Mesendoderm (in vitro differentiated cells): ENCODE results near the gene ARHGAP22.
A peak's percentile ranks its signal among the peaks of the same experiment; 100 is the strongest.

Experiments
- DNase-seq: peaks from one replicate; pipeline ENCODE4 v3.0.0; 2013
- H2AK5ac ChIP-seq: 2 replicates; pipeline ENCODE4 v1.6.1; 2013; ENCODE audit warnings: low read length, inconsistent platforms
- H2BK120ac ChIP-seq: 2 replicates; pipeline ENCODE4 v1.6.1; 2013; ENCODE audit warnings: low read depth, mild to moderate bottlenecking, low read length, moderate library complexity, mixed read lengths
- H2BK15ac ChIP-seq: replicated peaks from 2 replicates; pipeline ENCODE4 v1.6.1; 2013; ENCODE audit warnings: low read depth, mild to moderate bottlenecking, moderate library complexity
- H2BK5ac ChIP-seq: 2 replicates; pipeline ENCODE4 v1.6.1; 2013; ENCODE audit warnings: low read length, inconsistent platforms
- H3K18ac ChIP-seq: 2 replicates; pipeline ENCODE4 v1.6.1; 2013; ENCODE audit warnings: mild to moderate bottlenecking, low read length, mixed read lengths
- H3K23ac ChIP-seq: one replicate; pipeline ENCODE4 v1.6.1; 2013; ENCODE audit warnings: low read length
- H3K27ac ChIP-seq: 2 replicates; pipeline ENCODE4 v1.5.1; 2013; ENCODE audit warnings: low read depth, mild to moderate bottlenecking, inconsistent platforms, low read length, moderate library complexity
- H3K27me3 ChIP-seq: 2 replicates; pipeline ENCODE4 v1.6.1; 2013; ENCODE audit warnings: low read length, control low read depth, mild to moderate bottlenecking, inconsistent platforms; ENCODE audit not compliant: insufficient read depth, poor library complexity
- H3K36me3 ChIP-seq: 2 replicates; pipeline ENCODE4 v1.6.1; 2013; ENCODE audit warnings: low read length, inconsistent platforms; ENCODE audit not compliant: control insufficient read depth, insufficient read depth
- H3K4ac ChIP-seq: one replicate; pipeline ENCODE4 v1.6.1; 2013; ENCODE audit warnings: low read depth, mild to moderate bottlenecking, low read length, moderate library complexity
- H3K4me1 ChIP-seq: 2 replicates; pipeline ENCODE4 v1.6.1; 2013; ENCODE audit warnings: low read depth, low read length, inconsistent platforms; ENCODE audit not compliant: control insufficient read depth
- H3K4me2 ChIP-seq: 2 replicates; pipeline ENCODE4 v1.6.1; 2013; ENCODE audit warnings: low read length
- H3K4me3 ChIP-seq: 2 replicates; pipeline ENCODE4 v1.5.1; 2013; ENCODE audit warnings: mild to moderate bottlenecking, low read length
- H3K56ac ChIP-seq: one replicate; pipeline ENCODE4 v1.6.1; 2013; ENCODE audit warnings: low read length
- H3K79me1 ChIP-seq: 2 replicates; pipeline ENCODE4 v1.6.1; 2013; ENCODE audit warnings: low read length, inconsistent platforms
- H3K79me2 ChIP-seq: 2 replicates; pipeline ENCODE4 v1.6.1; 2013; ENCODE audit warnings: mild to moderate bottlenecking, low read length; ENCODE audit not compliant: control insufficient read depth, insufficient read depth
- H3K9ac ChIP-seq: 2 replicates; pipeline ENCODE4 v1.6.1; 2013; ENCODE audit warnings: low read length, inconsistent platforms
- H4K5ac ChIP-seq: one replicate; pipeline ENCODE4 v1.6.1; 2013; ENCODE audit warnings: low read length
- H4K8ac ChIP-seq: one replicate; pipeline ENCODE4 v1.6.1; 2013; ENCODE audit warnings: low read depth, mild to moderate bottlenecking, control low read depth, low read length, moderate library complexity
- WGBS: extraction: QIAGEN DNeasy Blood & Tissue Kit; methylation state at CpG from one replicate; pipeline ENCODE4 v1.1.7; 2013; ENCODE audit warnings: low lambda C conversion rate, missing lambda C conversion rate; ENCODE audit not compliant: insufficient coverage; ENCODE audit errors: extremely low coverage; 5-methylcytosine and 5-hydroxymethylcytosine counted together

Gene ARHGAP22

DNA sequence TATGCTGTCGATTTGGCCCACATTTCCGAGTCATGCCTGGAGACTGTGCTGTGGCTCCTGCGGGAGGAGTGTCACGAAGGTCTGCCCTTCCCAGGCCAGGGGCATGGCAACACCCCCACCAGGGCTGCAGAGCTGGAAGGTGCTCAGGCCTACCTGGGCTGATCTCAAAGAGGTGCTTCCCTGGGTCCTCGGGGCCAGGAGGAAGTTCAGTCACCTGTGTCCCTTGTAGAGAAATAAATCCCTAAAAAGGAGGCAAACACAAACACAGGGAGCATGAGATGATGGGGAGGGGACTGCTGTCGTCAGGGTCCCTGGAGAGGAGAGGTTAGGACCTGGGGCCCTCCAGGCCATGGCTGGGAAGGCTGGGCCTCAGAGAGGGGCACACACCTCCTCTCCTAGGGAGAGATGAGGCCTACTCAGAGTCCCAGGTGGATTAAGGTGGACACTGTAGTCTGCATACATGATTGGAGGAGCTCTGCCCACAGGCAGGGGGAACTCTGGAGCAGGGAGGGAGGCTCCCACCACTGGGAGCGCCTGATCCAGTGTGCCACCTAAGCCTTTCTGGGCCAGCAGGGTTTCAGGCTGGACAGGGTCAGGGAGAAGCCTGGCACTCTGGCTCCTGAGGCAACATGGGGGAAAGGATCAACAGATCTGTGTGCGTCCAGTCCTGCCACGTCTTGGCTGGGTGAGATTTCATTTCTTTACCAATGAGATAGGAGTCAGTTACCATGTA is 49.4 kb downstream of the ARHGAP22 start:
- H3K18ac ChIP-seq: no peak overlapping the region
- no CpG with 5 or more reads among the region's 9 CpGs for WGBS

DNA sequence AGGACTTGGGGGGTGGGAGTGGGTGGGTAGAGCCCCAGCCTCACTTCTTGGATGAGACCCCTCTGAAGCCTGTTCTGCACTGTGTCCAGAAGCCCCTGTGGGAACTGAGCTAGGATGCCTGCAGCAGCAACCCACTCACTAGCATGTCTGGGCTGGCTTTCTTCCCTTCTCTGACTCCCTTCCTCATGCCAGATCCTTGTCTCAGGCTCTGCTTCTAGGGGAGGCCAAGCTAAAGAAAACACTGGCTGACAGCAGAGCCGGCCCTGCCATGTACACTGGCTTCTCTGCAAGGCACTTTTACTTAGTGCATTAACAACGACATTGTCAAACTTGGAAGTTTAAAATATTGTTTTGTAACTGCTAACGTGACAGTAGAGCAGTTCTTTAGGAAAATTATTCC is 50.2 kb downstream of the ARHGAP22 start:
- Histone ChIP-seq H3K4me1 (no peaks in the 10 kb centered on the region), H2BK5ac (no peak overlapping the region), H2AK5ac (no peak overlapping the region), H3K27ac (no peak overlapping the region), H3K4me3 (no peak overlapping the region), H4K8ac (no peak overlapping the region), H3K18ac (no peak overlapping the region), H3K4ac (no peak overlapping the region), H2BK120ac (no peak overlapping the region), H3K27me3 (no peaks in the 10 kb centered on the region), H3K79me1 (no peaks in the 10 kb centered on the region), H3K23ac (no peak overlapping the region), H4K5ac (no peak overlapping the region), H3K79me2 (no peaks in the 10 kb centered on the region), H3K9ac (no peak overlapping the region), H3K56ac (no peak overlapping the region), H3K4me2 (no peak overlapping the region), H2BK15ac (no peak overlapping the region), H3K36me3 (no peaks in the 10 kb centered on the region)
- no CpG with 5 or more reads among the region's 3 CpGs for WGBS
- DNase-seq: no peak

More for the DNA sequence above, 49.4 kb downstream of the ARHGAP22 start:
- Histone ChIP-seq H3K4ac (no peak overlapping the region), H3K27me3 (no peaks in the 10 kb centered on the region), H3K4me2 (no peak overlapping the region), H3K4me3 (no peak overlapping the region), H3K4me1 (no peaks in the 10 kb centered on the region), H4K8ac (no peak overlapping the region), H3K79me1 (no peaks in the 10 kb centered on the region), H2AK5ac (no peak overlapping the region), H3K79me2 (no peaks in the 10 kb centered on the region), H2BK15ac (no peak overlapping the region), H2BK120ac (no peak overlapping the region), H3K36me3 (no peaks in the 10 kb centered on the region), H2BK5ac (no peak overlapping the region), H3K9ac (no peak overlapping the region), H3K27ac (no peak overlapping the region), H3K56ac (no peak overlapping the region), H4K5ac (no peak overlapping the region), H3K23ac (no peak overlapping the region)
- DNase-seq: no peak

DNA sequence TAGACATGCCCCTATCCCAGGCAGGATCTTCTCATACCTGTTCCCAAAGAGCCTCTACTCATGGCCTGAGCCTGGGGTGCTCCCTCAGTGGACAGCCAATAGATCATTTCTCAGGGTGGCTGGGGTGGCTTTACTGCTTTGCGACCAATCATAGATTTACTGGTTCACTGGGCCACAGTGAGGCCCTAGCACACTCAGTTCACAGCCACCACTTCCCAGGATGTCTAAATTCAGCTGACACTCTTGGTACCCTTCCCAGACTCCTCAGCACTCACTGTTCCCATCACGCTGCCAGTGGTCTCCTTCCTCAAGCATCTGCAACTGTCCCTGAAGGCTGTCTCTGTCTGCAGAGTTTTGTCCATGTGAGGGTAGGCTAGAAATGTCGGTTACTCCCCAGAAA is 50.6 kb downstream of the ARHGAP22 start:
- Histone ChIP-seq H3K4me1 (no peaks in the 10 kb centered on the region), H3K79me2 (no peaks in the 10 kb centered on the region), H2BK120ac (no peak overlapping the region), H3K79me1 (no peaks in the 10 kb centered on the region), H3K27me3 (no peaks in the 10 kb centered on the region), H3K27ac (no peak overlapping the region), H3K56ac (no peak overlapping the region), H3K4me3 (no peak overlapping the region), H3K9ac (no peak overlapping the region), H3K36me3 (no peaks in the 10 kb centered on the region), H3K4me2 (no peak overlapping the region), H2BK5ac (no peak overlapping the region), H4K8ac (no peak overlapping the region), H3K23ac (no peak overlapping the region), H2BK15ac (no peak overlapping the region), H3K4ac (no peak overlapping the region), H2AK5ac (no peak overlapping the region), H4K5ac (no peak overlapping the region), H3K18ac (no peak overlapping the region)
- no peak for DNase-seq
- no CpG with 5 or more reads among the region's 3 CpGs for WGBS

DNA sequence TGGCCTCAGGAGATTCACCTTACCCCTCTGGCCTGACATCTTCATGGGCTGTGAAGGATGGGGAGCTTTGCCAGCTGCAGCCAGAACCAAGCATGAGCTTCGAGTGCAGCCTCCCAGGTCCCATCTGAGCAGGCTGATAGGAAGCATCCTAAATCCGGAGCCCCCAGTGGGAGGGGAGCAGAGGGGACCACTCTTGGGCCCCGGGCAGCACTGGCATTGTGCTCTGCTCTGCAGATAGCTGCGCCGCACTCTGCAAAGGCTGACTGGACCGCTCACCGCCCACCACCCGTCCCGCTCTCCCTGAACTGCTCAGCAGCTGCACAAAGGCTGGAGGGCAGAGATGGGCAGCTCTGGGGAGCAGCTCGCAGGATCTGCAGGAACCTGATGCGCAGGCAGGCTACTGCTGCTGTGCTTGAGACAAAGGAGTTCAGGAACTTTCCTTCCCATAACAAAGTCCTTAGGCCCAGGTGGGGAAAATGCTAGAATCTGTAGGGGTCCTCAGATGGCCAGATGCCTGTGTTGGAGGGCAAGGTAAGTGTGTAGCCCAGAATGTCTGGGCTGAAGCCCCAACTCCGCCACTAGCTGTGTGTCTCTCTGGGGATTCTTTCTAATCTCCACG is 51.8 kb downstream of the ARHGAP22 start:
- Histone ChIP-seq H3K56ac (no peak overlapping the region), H3K79me2 (no peaks in the 10 kb centered on the region), H2BK5ac (no peak overlapping the region), H3K27ac (no peak overlapping the region), H2AK5ac (no peak overlapping the region), H3K4ac (no peak overlapping the region), H3K4me1 (no peaks in the 10 kb centered on the region), H3K23ac (no peak overlapping the region), H2BK120ac (no peak overlapping the region), H3K27me3 (no peaks in the 10 kb centered on the region), H3K4me3 (no peak overlapping the region), H3K36me3 (no peaks in the 10 kb centered on the region), H3K9ac (no peak overlapping the region), H4K5ac (no peak overlapping the region), H3K4me2 (no peak overlapping the region), H3K79me1 (no peaks in the 10 kb centered on the region), H2BK15ac (no peak overlapping the region), H3K18ac (no peak overlapping the region), H4K8ac (no peak overlapping the region)
- WGBS: no CpG with 5 or more reads among the region's 13 CpGs
- DNase-seq: no peak

DNA sequence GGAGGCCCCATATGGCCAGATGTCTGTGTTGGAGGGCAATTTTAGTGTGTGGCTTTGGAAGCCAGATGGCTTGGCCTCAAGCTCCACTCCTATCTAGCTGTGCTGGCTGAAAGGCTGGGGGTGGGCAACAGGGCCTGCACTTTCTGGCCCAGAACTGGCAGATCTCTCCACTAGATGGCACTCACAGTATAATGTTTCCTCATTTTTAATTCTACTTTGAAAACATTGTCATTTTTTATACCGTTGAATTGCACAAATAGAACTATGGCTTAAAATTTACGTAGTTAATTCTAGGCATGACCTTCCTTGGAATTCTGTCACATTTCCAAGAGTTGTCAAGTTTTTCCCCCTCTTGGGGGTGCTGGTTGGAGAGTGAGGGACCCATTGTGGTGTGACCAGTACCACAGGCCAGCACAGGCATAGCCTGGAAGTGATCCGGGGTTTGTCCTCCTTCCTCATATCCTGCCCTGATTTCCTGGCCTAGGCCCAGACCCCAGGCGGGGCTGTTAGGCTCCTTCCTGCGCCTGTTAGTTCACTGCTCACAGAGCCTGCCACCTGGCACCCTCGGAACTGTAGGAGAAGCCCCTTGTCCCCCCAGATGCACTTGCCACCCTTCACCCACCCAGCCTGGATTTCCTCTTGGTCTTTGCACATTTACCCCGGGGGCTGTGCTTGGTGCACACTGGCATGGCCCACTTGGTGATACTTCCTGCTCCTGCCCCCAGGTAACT is 52.8 kb downstream of the ARHGAP22 start:
- Histone ChIP-seq H3K4me1 (no peaks in the 10 kb centered on the region), H4K8ac (no peak overlapping the region), H2BK120ac (no peak overlapping the region), H3K79me2 (no peaks in the 10 kb centered on the region), H2AK5ac (no peak overlapping the region), H3K23ac (no peak overlapping the region), H2BK5ac (no peak overlapping the region), H3K79me1 (no peaks in the 10 kb centered on the region), H3K9ac (no peak overlapping the region), H3K18ac (no peak overlapping the region), H3K27me3 (no peaks in the 10 kb centered on the region), H3K4me2 (no peak overlapping the region), H3K4ac (no peak overlapping the region), H3K36me3 (no peaks in the 10 kb centered on the region), H4K5ac (no peak overlapping the region), H3K27ac (no peak overlapping the region), H3K4me3 (no peak overlapping the region), H2BK15ac (no peak overlapping the region), H3K56ac (no peak overlapping the region)
- DNase-seq: peak; percentile 49
- WGBS: no CpG with 5 or more reads among the region's 7 CpGs
